HepG2 (cell line): ENCODE measurements around the gene BCAN. TPM values are rescaled to one million over a fixed set of nuclear protein-coding genes. Genes with fewer than 3 reads are reported as not detected.

Source experiments
- polyA plus RNA-seq, 8 experiments: library from polyadenylated mRNA; depleted of rRNA in 3 of 8; stranded (reverse) in 7 of 8; unstranded in 1 of 8; fragments of >200 nt; fragmentation: Illumina TruSeq in 4 of 8; extraction: Trizol in 4 of 8; gene quantifications; 2 replicates each; pipeline versions ENCODE4 v1.2.1 to v1.2.3, GENCODE V29; 2011 to 2016; ENCODE audit warnings: low read depth in 4 of 8, missing spikeins in 1 of 8, mixed read lengths in 1 of 8; ENCODE audit not compliant: insufficient read depth in 1 of 8
- total RNA-seq, 5 experiments: library from RNA; depleted of rRNA; stranded (reverse); fragments of >200 nt; fragmentation: Illumina TruSeq; extraction: Trizol; gene quantifications; 2 replicates each; pipeline ENCODE4 v1.2.3, GENCODE V29; 2016; ENCODE audit warnings: low read depth in 1 of 5

BCAN gene
- total and polyA plus RNA-seq, 2 of the 13 experiments (the other 11 are each of a cell fraction or from before 2014, with no cell fraction given) = not detected

Other genes with a start within 250 kb of the BCAN start
- 1.3 and 1.6 TPM in 2 replicates for gene MEF2D, start 141.3 kb upstream of the BCAN start, total RNA-seq (2016; rRNA removed; fragmentation: Illumina TruSeq; extraction: Trizol)
- 3.9 and 4.8 TPM in 2 replicates for gene MEF2D, start 141.3 kb upstream of the BCAN start, polyA plus RNA-seq (2011; rRNA removed)
- 6.7 and 14.1 TPM in 2 replicates for gene IQGAP3, start 69.6 kb upstream of the BCAN start, total RNA-seq (2016; rRNA removed; fragmentation: Illumina TruSeq; extraction: Trizol)
- gene IQGAP3, start 69.6 kb upstream of the BCAN start, polyA plus RNA-seq (2011; rRNA removed) = 12.8 and 13.5 TPM in 2 replicates
- 0.13 and 0.15 TPM in 2 replicates for gene TTC24, start 62.4 kb upstream of the BCAN start, total RNA-seq (2016; rRNA removed; fragmentation: Illumina TruSeq; extraction: Trizol)
- 0.18 and 0.30 TPM in 2 replicates for gene TTC24, start 62.4 kb upstream of the BCAN start, polyA plus RNA-seq (2011; rRNA removed)
- 37.9 and 59.4 TPM in 2 replicates for gene NAXE, start 50.3 kb upstream of the BCAN start, total RNA-seq (2016; rRNA removed; fragmentation: Illumina TruSeq; extraction: Trizol)
- gene NAXE, start 50.3 kb upstream of the BCAN start, polyA plus RNA-seq (2011; rRNA removed) = 35.0 and 39.4 TPM in 2 replicates
- gene GPATCH4, start 40.6 kb upstream of the BCAN start, total RNA-seq (2016; rRNA removed; fragmentation: Illumina TruSeq; extraction: Trizol) = 37.9 and 43.4 TPM in 2 replicates
- 19.2 and 20.0 TPM in 2 replicates for gene GPATCH4, start 40.6 kb upstream of the BCAN start, polyA plus RNA-seq (2011; rRNA removed)
- gene HAPLN2, start 22.7 kb upstream of the BCAN start, total RNA-seq (2016; rRNA removed; fragmentation: Illumina TruSeq; extraction: Trizol) = not detected in 2 replicates
- gene HAPLN2, start 22.7 kb upstream of the BCAN start, polyA plus RNA-seq (2011; rRNA removed) = 0.09 TPM in 1 of 2 replicates, not detected in the other
- 12.7 and 16.6 TPM in 2 replicates for gene NES, start 35.3 kb downstream of the BCAN start, total RNA-seq (2016; rRNA removed; fragmentation: Illumina TruSeq; extraction: Trizol)
- gene NES, start 35.3 kb downstream of the BCAN start, polyA plus RNA-seq (2011; rRNA removed) = 1.7 and 2.5 TPM in 2 replicates
- 0.21 and 0.60 TPM in 2 replicates for gene CRABP2, start 63.5 kb downstream of the BCAN start, total RNA-seq (2016; rRNA removed; fragmentation: Illumina TruSeq; extraction: Trizol)
- 0.37 and 0.40 TPM in 2 replicates for gene CRABP2, start 63.5 kb downstream of the BCAN start, polyA plus RNA-seq (2011; rRNA removed)
- 8.1 and 11.9 TPM in 2 replicates for gene METTL25B, start 86.4 kb downstream of the BCAN start, total RNA-seq (2016; rRNA removed; fragmentation: Illumina TruSeq; extraction: Trizol)
- 24.0 and 26.3 TPM in 2 replicates for gene METTL25B, start 86.4 kb downstream of the BCAN start, polyA plus RNA-seq (2011; rRNA removed)
- 17.8 and 19.8 TPM in 2 replicates for gene ISG20L2, start 86.6 kb downstream of the BCAN start, total RNA-seq (2016; rRNA removed; fragmentation: Illumina TruSeq; extraction: Trizol)
- gene ISG20L2, start 86.6 kb downstream of the BCAN start, polyA plus RNA-seq (2011; rRNA removed) = 21.3 and 22.8 TPM in 2 replicates
- gene MRPL24, start 99.0 kb downstream of the BCAN start, total RNA-seq (2016; rRNA removed; fragmentation: Illumina TruSeq; extraction: Trizol) = 42.9 and 45.7 TPM in 2 replicates
- gene MRPL24, start 99.0 kb downstream of the BCAN start, polyA plus RNA-seq (2011; rRNA removed) = 37.7 and 38.1 TPM in 2 replicates
- gene HDGF, start 109.6 kb downstream of the BCAN start, total RNA-seq (2016; rRNA removed; fragmentation: Illumina TruSeq; extraction: Trizol) = 183 and 196 TPM in 2 replicates
- gene HDGF, start 109.6 kb downstream of the BCAN start, polyA plus RNA-seq (2011; rRNA removed) = 128 and 156 TPM in 2 replicates
- gene PRCC, start 125.4 kb downstream of the BCAN start, total RNA-seq (2016; rRNA removed; fragmentation: Illumina TruSeq; extraction: Trizol) = 24.2 and 26.8 TPM in 2 replicates
- gene PRCC, start 125.4 kb downstream of the BCAN start, polyA plus RNA-seq (2011; rRNA removed) = 40.5 and 46.3 TPM in 2 replicates
- 0.59 and 0.73 TPM in 2 replicates for gene SH2D2A, start 174.7 kb downstream of the BCAN start, total RNA-seq (2016; rRNA removed; fragmentation: Illumina TruSeq; extraction: Trizol)
- 0.56 and 0.57 TPM in 2 replicates for gene SH2D2A, start 174.7 kb downstream of the BCAN start, polyA plus RNA-seq (2011; rRNA removed)
- not detected in 2 replicates for gene INSRR, start 217.0 kb downstream of the BCAN start, total RNA-seq (2016; rRNA removed; fragmentation: Illumina TruSeq; extraction: Trizol)
- gene INSRR, start 217.0 kb downstream of the BCAN start, polyA plus RNA-seq (2011; rRNA removed) = not detected in 2 replicates
- gene NTRK1, start 218.7 kb downstream of the BCAN start, total RNA-seq (2016; rRNA removed; fragmentation: Illumina TruSeq; extraction: Trizol) = not detected in 2 replicates
- not detected in 2 replicates for gene NTRK1, start 218.7 kb downstream of the BCAN start, polyA plus RNA-seq (2011; rRNA removed)